Right forelimb (tissue), 1 donor: ENCODE measurements around the gene RCN2.
"Not testable (repeated sequence)": the region's sequence is repeated elsewhere in the genome, so short reads cannot be mapped to it uniquely, and the experiment has no call there.

Experiments used
- DNase-seq: peaks from one replicate; pipeline ENCODE4 v3.0.0-alpha.2; 2018

The RCN2 gene

GRCh38 chr15:76931397-76932134 is at the start of gene RCN2:
TSS of gene RCN2 (plus strand) at chr15:76931749. CDS start at chr15:76931842, 93 bp downstream.
- DNase-seq = peak; percentile 95

GRCh38 chr15:76885212-76885611 is 46.3 kb upstream of the RCN2 start:
- DNase-seq = no peak

- not testable (repeated sequence) for DNase-seq
Observed at GRCh38 chr15:76887280-76888141, 44.0 kb upstream of the RCN2 start.

- DNase-seq = not testable (repeated sequence)
Observed at GRCh38 chr15:76892836-76893235, 38.7 kb upstream of the RCN2 start.

GRCh38 chr15:76894174-76894573 is 37.4 kb upstream of the RCN2 start:
- no peak for DNase-seq

GRCh38 chr15:76898102-76898501 is 33.4 kb upstream of the RCN2 start:
- no peak for DNase-seq

GRCh38 chr15:76899176-76899930 is 32.2 kb upstream of the RCN2 start:
- not testable (repeated sequence) for DNase-seq

GRCh38 chr15:76899931-76900310 is 31.6 kb upstream of the RCN2 start:
- DNase-seq = not testable (repeated sequence)

- no peak for DNase-seq
Observed at GRCh38 chr15:76901965-76902364, 29.6 kb upstream of the RCN2 start.

- DNase-seq = no peak
Observed at GRCh38 chr15:76903251-76903681, 28.3 kb upstream of the RCN2 start.

GRCh38 chr15:76904461-76905012 is 27.0 kb upstream of the RCN2 start:
- DNase-seq = no peak

GRCh38 chr15:76905013-76905839 is 26.3 kb upstream of the RCN2 start, which contains the start of gene SCAPER:
TSS of gene SCAPER (minus strand) at chr15:76905340. CDS start at chr15:76883817, 21,523 bp downstream.
- peak; percentile 93 for DNase-seq

- no peak for DNase-seq
Observed at GRCh38 chr15:76905855-76906254, 25.7 kb upstream of the RCN2 start.

GRCh38 chr15:76912430-76912829 is 19.1 kb upstream of the RCN2 start:
- no peak for DNase-seq

GRCh38 chr15:76913737-76914136 is 17.8 kb upstream of the RCN2 start:
- DNase-seq = no peak

- no peak for DNase-seq
Observed at GRCh38 chr15:76916369-76916768, 15.2 kb upstream of the RCN2 start.

GRCh38 chr15:76928201-76928600 is 3.3 kb upstream of the RCN2 start:
- DNase-seq = no peak

- DNase-seq = no peak
Observed at GRCh38 chr15:76929011-76929760, 2.4 kb upstream of the RCN2 start.

- DNase-seq = no peak
Observed at GRCh38 chr15:76930831-76931396, 635 bp upstream of the RCN2 start.

GRCh38 chr15:76932135-76932966 is 802 bp downstream of the RCN2 start:
- DNase-seq = no peak
